ENCODE results near the gene PUSL1. TPM values are rescaled to one million over a fixed set of nuclear protein-coding genes. Genes with fewer than 3 reads are reported as not detected.

PUSL1 gene
- total and polyA plus RNA-seq, 2 of the 13 experiments (the other 11 are each of a cell fraction or from before 2014, with no cell fraction given), result 8.3 to 22.2 TPM

GRCh38 chr1:1356166-1356795, 47.9 kb downstream of the PUSL1 start:
- FAIRE-seq (no peak), ATAC-seq (no peak), DNase-seq (ENCODE audit: low spot score) (no peak)
- in situ Hi-C loops (cut with HindIII; ENCODE audit: extremely low pct_ligation_motif_present, low pct_unique_long_range_greater_than_20kb), result no loop called here
- ChIA-PET POLR2A (no interaction called here), CTCF (ENCODE audit: low intra/inter-chr PET ratio, low total read pairs) (no interaction called here)
- WGBS (ENCODE audit: low lambda C conversion rate), result 67% methylated on average over 8 of the region's 8 CpGs
- TF ChIP-seq ZNF180 (CRISPR knock-in tag; IDR thresholded peaks at IDR 0.05; ENCODE audit: borderline replicate concordance, low read depth) (no peak), ZNF441 (CRISPR knock-in tag; IDR thresholded peaks at IDR 0.05; ENCODE audit: borderline replicate concordance) (no peak), USF2 (IDR thresholded peaks at IDR 0.05; ENCODE audit: low read depth, low read length) (no peak), USF2 (CRISPR knock-in tag; IDR thresholded peaks at IDR 0.05; ENCODE audit: borderline replicate concordance) (no peak)
- H3K4me2 ChIP-seq (ENCODE audit: low read depth, low read length), result peak overlapping the region; percentile 92
- H2AFZ ChIP-seq (ENCODE audit: low read length), result no peak overlapping the region
- H4K20me1 ChIP-seq (ENCODE audit: insufficient read depth, low read length), result no peaks in the 10 kb centered on the region
- no peak overlapping the region for H3K27ac ChIP-seq (ENCODE audit: extremely low read length, insufficient read depth, low read length)
- H3K9me3 ChIP-seq (ENCODE audit: low read length), result no peaks in the 10 kb centered on the region
- H3K4me1 ChIP-seq (ENCODE audit: insufficient read depth, low read length), result peaks cover 60% of the 10 kb centered on the region
- H3K27me3 ChIP-seq (ENCODE audit: control insufficient read depth in 1 of 2, insufficient read depth in 2 of 2, low read length in 2 of 2), result no peaks in the 10 kb centered on the region
- H3K36me3 ChIP-seq (replicated peaks in 1 of 2; ENCODE audit: control insufficient read depth in 1 of 2, insufficient read depth in 2 of 2, low read length in 2 of 2), result no peaks in the 10 kb centered on the region
- no TSS peak for BruUV-seq (replicated peaks)
- peak overlapping the region; percentile 69 to 74 (median 71); a peak in 4 of 6 replicates for H3K4me3 ChIP-seq (replicated peaks in 1 of 3; ENCODE audit: insufficient read depth in 1 of 3, low read depth in 2 of 3, low read length in 3 of 3)
- peaks cover 4% of the 10 kb centered on the region for H3K79me2 ChIP-seq (ENCODE audit: insufficient read depth, low read length)
- H3K9ac ChIP-seq (ENCODE audit: insufficient read depth, low read depth, low read length), result peak overlapping the region; percentile 80; the same call in 1 of the 2 replicates
- intact Hi-C loops (cut with micrococcal nuclease; ENCODE audit: unreplicated experiment), result no loop called here

- intact Hi-C loops (cut with micrococcal nuclease; ENCODE audit: unreplicated experiment), result no loop called here
- TF ChIP-seq ZFX (CRISPR knock-in tag; IDR thresholded peaks at IDR 0.05; ENCODE audit: low read depth) (peak; percentile 42; the same call in 1 of the 2 replicates), HNRNPL (IDR thresholded peaks at IDR 0.05; ENCODE audit: low read depth, low read length) (0 out of 2 replicates have a peak, but pooled peaks have one; percentile 63), ZBTB38 (CRISPR knock-in tag; IDR thresholded peaks at IDR 0.05) (0 out of 2 replicates have a peak, but pooled peaks have one; percentile 35), ZNF687 (CRISPR knock-in tag; IDR thresholded peaks at IDR 0.05) (peak; percentile 43), ZNF598 (CRISPR knock-in tag; IDR thresholded peaks at IDR 0.05; ENCODE audit: borderline replicate concordance) (0 out of 2 replicates have a peak, but pooled peaks have one; percentile 8), TBX2 (CRISPR knock-in tag; IDR thresholded peaks at IDR 0.05; ENCODE audit: borderline replicate concordance) (peak; percentile 31; the same call in 1 of the 2 replicates)
These were observed 48.5 kb downstream of the PUSL1 start for GRCh38 chr1:1356796-1357401.

More at GRCh38 chr1:1356796-1357401, 48.5 kb downstream of the PUSL1 start:
- ChIA-PET POLR2A (interaction anchor here (1.4 to 4.0 kb wide), 4 partner anchors 9 to 43 kb away, joined by 7 to 38 read pairs (median 16); partner anchors contain the start of genes AURKAIP1, CCNL2 and DVL1), CTCF (ENCODE audit: low intra/inter-chr PET ratio, low total read pairs) (no interaction called here)
- Histone ChIP-seq H3K4me2 (ENCODE audit: low read depth, low read length) (peak overlapping the region; percentile 92), H3K79me2 (ENCODE audit: insufficient read depth, low read length) (peaks cover 4% of the 10 kb centered on the region), H3K9ac (ENCODE audit: insufficient read depth, low read depth, low read length) (peak overlapping the region; percentile 80), H2AFZ (ENCODE audit: low read length) (no peak overlapping the region), H3K9me3 (ENCODE audit: low read length) (no peaks in the 10 kb centered on the region), H3K27me3 (ENCODE audit: control insufficient read depth in 1 of 2, insufficient read depth in 2 of 2, low read length in 2 of 2) (no peaks in the 10 kb centered on the region), H3K27ac (ENCODE audit: extremely low read length, insufficient read depth, low read length) (no peak overlapping the region), H3K4me1 (ENCODE audit: insufficient read depth, low read length) (peaks cover 60% of the 10 kb centered on the region), H4K20me1 (ENCODE audit: insufficient read depth, low read length) (no peaks in the 10 kb centered on the region), H3K36me3 (replicated peaks in 1 of 2; ENCODE audit: control insufficient read depth in 1 of 2, insufficient read depth in 2 of 2, low read length in 2 of 2) (no peaks in the 10 kb centered on the region), H3K4me3 (replicated peaks in 1 of 3; ENCODE audit: insufficient read depth in 1 of 3, low read depth in 2 of 3, low read length in 3 of 3) (peak overlapping the region; percentile 69 to 74 (median 71); a peak in 5 of 6 replicates)
- no peak for DNase-seq (ENCODE audit: low spot score)
- FAIRE-seq, result no peak
- no TSS peak for BruUV-seq (replicated peaks)
- 63% methylated on average over 7 of the region's 26 CpGs for WGBS (ENCODE audit: low lambda C conversion rate)
- no peak for ATAC-seq
- in situ Hi-C loops (cut with HindIII; ENCODE audit: extremely low pct_ligation_motif_present, low pct_unique_long_range_greater_than_20kb), result no loop called here

Measured in HepG2 (cell line).